Adrenal gland (tissue), 12 donors: ENCODE measurements around the gene MAP2K1. TPM values are rescaled to one million over a fixed set of nuclear protein-coding genes. Genes with fewer than 3 reads are reported as not detected.

ENCODE experiments used
- DNase-seq, 7 donors: peaks; one replicate each; pipeline ENCODE4 v3.0.0-alpha.2; 2019 to 2020
- H3K27ac ChIP-seq, 5 donors: fragments of 200-600 bp; sonication (generic) in 4 of 5; 1 replicate in 3 of 5; 2 replicates in 2 of 5; pipeline versions ENCODE4 v1.5.1 to v1.8.0; 2016 to 2020; ENCODE audit warnings: mild to moderate bottlenecking in 1 of 5
- H3K27me3 ChIP-seq: fragments of 200-600 bp; 2 replicates; pipeline ENCODE4 v1.8.0; 2021
- H3K36me3 ChIP-seq, 2 donors: fragments of 200-600 bp; replicated peaks in 1 of 2; 1 replicate in 1 of 2; 2 replicates in 1 of 2; pipeline versions ENCODE4 v1.5.1 to v1.8.0; 2018 to 2022
- H3K4me1 ChIP-seq, 2 donors: fragments of 200-600 bp; replicated peaks in 1 of 2; 1 replicate in 1 of 2; 2 replicates in 1 of 2; pipeline versions ENCODE4 v1.5.1 to v1.8.0; 2018 to 2021
- H3K4me3 ChIP-seq, 4 donors: fragments of 200-600 bp; sonication (generic) in 3 of 4; one replicate each; pipeline ENCODE4 v1.5.1; 2016 to 2018
- H3K9me3 ChIP-seq, 3 donors: fragments of 200-600 bp; sonication (generic) in 1 of 3; replicated peaks in 1 of 3; 1 replicate in 2 of 3; 2 replicates in 1 of 3; pipeline versions ENCODE4 v1.5.1 to v1.8.0; 2016 to 2021
- CTCF ChIP-seq, 6 experiments: fragments of 450-650 bp in 4 of 6; fragments of 200-600 bp in 2 of 6; sonication (generic) in 1 of 6; IDR thresholded peaks; 1 replicate in 5 of 6; 2 replicates in 1 of 6; pipeline versions ENCODE4 v1.5.1 to v1.8.0; 2016 to 2021; ENCODE audit warnings: antibody characterized with exemption in 6 of 6, mild to moderate bottlenecking in 2 of 6, moderate library complexity in 1 of 6
- POLR2A ChIP-seq, 2 donors: fragments of 450-650 bp; IDR thresholded peaks; one replicate each; pipeline ENCODE4 v1.6.1; 2017; ENCODE audit warnings: antibody characterized with exemption in 2 of 2, mild to moderate bottlenecking in 2 of 2, moderate library complexity in 1 of 2
- WGBS, 4 donors: extraction: QIAGEN DNeasy Blood & Tissue Kit in 2 of 4; methylation state at CpG; one replicate each; pipeline versions ENCODE4 v1.1.5 to v1.1.7; 2013 to 2017; 5-methylcytosine and 5-hydroxymethylcytosine counted together
- intact Hi-C, 2 donors: fragments of 100-400 bp; cut with DNase I; formaldehyde crosslinking; loops; one replicate each; pipeline versions ENCODE4 v1.14.1 to v1.15.0; 2022 to 2023
- microRNA-seq, 3 donors: library from miRNA; unstranded; fragments of <30 nt; microRNA quantifications; one replicate each; pipeline ENCODE4, GENCODE V29; 2017 to 2020
- polyA plus RNA-seq, 3 donors: library from polyadenylated mRNA; stranded (reverse); fragments of 200-250 nt in 2 of 3; fragments of 350-450 nt in 1 of 3; fragmentation: Illumina TruSeq in 1 of 3; extraction: RNeasy Lipid Tissue Mini Kit (QIAGEN cat#74804) in 1 of 3; gene quantifications; one replicate each; pipeline ENCODE4 v1.2.3, GENCODE V29; 2013 to 2014
- small RNA-seq, 2 donors: library from RNA; depleted of rRNA; stranded (forward); fragments of <200 nt; gene quantifications; one replicate each; pipeline ENCODE3, GENCODE V24; 2016
- total RNA-seq, 9 donors: library from RNA; depleted of rRNA in 4 of 9; stranded (reverse); fragments of >200 nt in 4 of 9; fragments of 120-200 nt in 1 of 9; fragmentation: NEBNext Ultra II Directional in 1 of 9; extraction: Animal tissue kit (Norgen Biotek cat#: 25700) in 1 of 9; gene quantifications; one replicate each; pipeline versions ENCODE4 v1.1.0 to v1.2.4, GENCODE V29; 2013 to 2023
- donor health status: healthy with polysubstance abuse.
- donor health status: Bipolar disorder and iron deficiency.
- donor health status: DM: yes; HTN: yes; CAD: no.
- donor health status: DM: no; HTN: no; CAD: no.
- donor health status: DM: no; HTN: no; CAD: no.
- donor health status: DM: yes; HTN: yes; CAD: no.

Gene MAP2K1
- total and polyA plus RNA-seq, 12 donors, result 14.0 to 60.0 (median 45.9) TPM

- H3K4me3 ChIP-seq, result no peak overlapping the region
- TF ChIP-seq POLR2A (IDR thresholded peaks at IDR 0.05), result no peak
- no peak for TF ChIP-seq CTCF (IDR thresholded peaks at IDR 0.05)
- no peak for DNase-seq
- no peaks in the 10 kb centered on the region for H3K9me3 ChIP-seq
- no peaks in the 10 kb centered on the region for H3K4me1 ChIP-seq
- no peak overlapping the region for H3K27ac ChIP-seq
- H3K27me3 ChIP-seq, result no peaks in the 10 kb centered on the region
- H3K36me3 ChIP-seq, result no peaks in the 10 kb centered on the region
- WGBS, 4 donors, result 85 to 92% (median 88%) methylated on average over 4 of the region's 4 CpGs
- intact Hi-C loops, result no loop called here
These were observed 138.1 kb downstream of the MAP2K1 start for GRCh38 chr15:66524838-66525237.

GRCh38 chr15:66535056-66535455 is 148.3 kb downstream of the MAP2K1 start:
- TF ChIP-seq POLR2A (IDR thresholded peaks at IDR 0.05) (no peak), CTCF (IDR thresholded peaks at IDR 0.05) (no peak)
- no peaks in the 10 kb centered on the region for H3K4me1 ChIP-seq
- no peak for DNase-seq

More at GRCh38 chr15:66535056-66535455, 148.3 kb downstream of the MAP2K1 start:
- 87 to 98% (median 94%) methylated on average over 9 of the region's 9 CpGs for WGBS, 4 donors
- no peak overlapping the region for H3K27ac ChIP-seq
- no peaks in the 10 kb centered on the region for H3K27me3 ChIP-seq
- H3K9me3 ChIP-seq, result no peaks in the 10 kb centered on the region
- intact Hi-C loops, result no loop called here
- no peak overlapping the region for H3K4me3 ChIP-seq
- H3K36me3 ChIP-seq, result no peaks in the 10 kb centered on the region

Small RNA genes within 50 kb of the gene (microRNA-seq; reads per million reads assigned to microRNA genes)
- 0 to 1.4 (median 0.76) reads per million in 3 donors for gene MIR4512

Small RNA genes within 50 kb of the gene (small RNA-seq; reads per million reads assigned to genes)
- 0 reads per million in 2 donors for gene ATP5MFP6
- gene MIR4512, result 0 reads per million in 2 donors
- gene RF00019, result 0 reads per million in 2 donors
- gene RF01159, result 0 reads per million in 2 donors
- 6.1 to 6.5 reads per million in 2 donors for gene SCARNA14
- gene SNORD16, result 0 reads per million in 2 donors
- 0 reads per million in 2 donors for gene SNORD18A
- 0 reads per million in 2 donors for gene SNORD18B
- 0 reads per million in 2 donors for gene SNORD18C

Other genes with a start within 250 kb of the MAP2K1 start
- under 1 TPM in 5 of 9 donors, not detected in 4; 0.07 to 0.98 (median 0.19) TPM for gene MEGF11, start 133.2 kb upstream of the MAP2K1 start, total RNA-seq
- gene MEGF11, start 133.2 kb upstream of the MAP2K1 start, polyA plus RNA-seq, result under 1 TPM in 2 of 3 donors, not detected in 1; 0.04 to 0.13 TPM
- gene DIS3L, start 93.3 kb upstream of the MAP2K1 start, total RNA-seq, result 10 to 100 TPM; 31.9 to 67.2 (median 40.3) TPM
- gene DIS3L, start 93.3 kb upstream of the MAP2K1 start, polyA plus RNA-seq, result 10 to 100 TPM; 11.3 to 47.8 (median 14.9) TPM
- 10 to 100 TPM in 1 of 9 donors, 1 to 10 TPM in 8; 1.3 to 13.5 (median 6.7) TPM for gene TIPIN, start 30.2 kb upstream of the MAP2K1 start, total RNA-seq
- gene TIPIN, start 30.2 kb upstream of the MAP2K1 start, polyA plus RNA-seq, result 10 to 100 TPM in 1 of 3 donors, 1 to 10 TPM in 2; 3.4 to 12.0 (median 4.9) TPM
- 10 to 100 TPM; 24.4 to 64.1 (median 31.1) TPM for gene SNAPC5, start 110.8 kb downstream of the MAP2K1 start, total RNA-seq
- 10 to 100 TPM; 40.0 to 47.0 (median 42.0) TPM for gene SNAPC5, start 110.8 kb downstream of the MAP2K1 start, polyA plus RNA-seq
- gene RPL4, start 117.9 kb downstream of the MAP2K1 start, total RNA-seq, result 1,000 to 10,000 TPM; 1,447 to 3,854 (median 2,113) TPM
- gene RPL4, start 117.9 kb downstream of the MAP2K1 start, polyA plus RNA-seq, result 1,000 to 10,000 TPM; 2,371 to 3,619 (median 2,744) TPM
- 10 to 100 TPM in 1 of 9 donors, 1 to 10 TPM in 8; 1.1 to 11.4 (median 3.9) TPM for gene ZWILCH, start 118.4 kb downstream of the MAP2K1 start, total RNA-seq
- gene ZWILCH, start 118.4 kb downstream of the MAP2K1 start, polyA plus RNA-seq, result 1 to 10 TPM; 2.5 to 5.4 (median 2.7) TPM
- not detected for gene LCTL, start 179.1 kb downstream of the MAP2K1 start, total RNA-seq
- gene LCTL, start 179.1 kb downstream of the MAP2K1 start, polyA plus RNA-seq, result under 1 TPM in 2 of 3 donors, not detected in 1; 0.03 to 0.16 TPM